ENCODE measurements around the gene SNPH.

The SNPH gene

DNA sequence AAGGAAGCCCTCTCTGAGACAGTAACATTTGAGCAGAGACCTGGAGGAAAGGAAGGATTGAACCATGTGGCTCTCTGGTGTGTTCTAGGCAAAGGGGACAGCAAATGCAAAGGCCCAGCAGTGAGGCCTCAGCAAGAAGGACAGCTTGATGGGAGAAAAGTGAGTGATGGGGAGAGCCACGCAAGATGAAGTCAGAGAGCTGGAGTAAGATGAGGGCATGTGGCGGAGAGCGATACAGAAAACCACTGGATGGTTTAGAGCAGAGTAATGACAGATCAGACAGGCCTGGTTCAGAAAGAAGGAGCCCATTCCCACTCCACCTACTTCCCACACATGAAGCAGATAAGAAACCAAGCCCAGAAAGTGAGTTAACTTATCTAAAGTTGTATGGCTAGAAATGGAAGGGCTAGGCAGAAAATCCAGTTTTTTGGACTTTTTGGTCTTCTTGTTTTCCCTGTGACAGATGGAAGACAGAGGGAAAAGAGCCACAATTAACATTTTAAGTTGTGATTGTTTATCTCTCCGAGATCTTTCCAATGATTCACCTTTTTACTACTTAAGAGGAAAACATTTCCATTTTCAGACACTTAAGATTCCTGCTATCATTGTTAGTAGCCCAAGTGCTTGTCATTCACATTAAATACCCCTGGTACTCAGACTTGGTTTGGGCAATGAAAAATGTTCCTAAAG is 723 bp upstream of the SNPH start:
- no peak for DNase-seq

DNA sequence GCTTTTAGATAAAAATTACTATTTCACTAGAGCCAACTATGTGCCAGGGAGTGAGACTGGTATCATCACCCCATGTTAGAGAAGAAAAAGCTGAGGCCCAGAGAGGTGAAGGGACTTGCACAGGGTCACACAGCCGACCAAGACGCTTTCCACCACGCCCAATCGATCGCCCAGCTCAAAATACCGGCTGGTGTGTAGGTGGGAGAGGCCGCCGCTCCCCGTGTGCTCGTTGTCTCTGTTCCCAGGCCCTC is 253 bp upstream of the SNPH start:
- no peak for DNase-seq

DNA sequence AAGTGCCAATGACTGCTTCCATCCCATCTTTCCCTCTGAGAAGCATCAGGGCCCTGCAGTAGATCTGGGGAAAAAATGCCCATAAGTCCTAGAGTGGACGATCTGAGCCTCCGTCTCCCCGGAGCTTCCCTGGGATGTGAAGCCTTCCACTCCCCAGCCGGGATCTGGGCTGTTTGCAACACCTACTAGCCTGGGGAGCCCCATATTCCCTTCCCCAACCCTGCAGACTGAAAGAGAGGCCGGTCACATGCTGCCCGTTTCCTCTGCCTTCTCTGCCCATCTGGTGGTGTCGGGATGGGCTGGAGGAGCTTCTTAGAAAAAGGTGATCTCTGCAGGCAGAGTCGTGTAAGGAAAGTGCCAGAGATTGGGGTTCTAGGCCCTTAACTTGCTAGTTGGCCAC is 1.1 kb downstream of the SNPH start:
- no peak for DNase-seq

DNA sequence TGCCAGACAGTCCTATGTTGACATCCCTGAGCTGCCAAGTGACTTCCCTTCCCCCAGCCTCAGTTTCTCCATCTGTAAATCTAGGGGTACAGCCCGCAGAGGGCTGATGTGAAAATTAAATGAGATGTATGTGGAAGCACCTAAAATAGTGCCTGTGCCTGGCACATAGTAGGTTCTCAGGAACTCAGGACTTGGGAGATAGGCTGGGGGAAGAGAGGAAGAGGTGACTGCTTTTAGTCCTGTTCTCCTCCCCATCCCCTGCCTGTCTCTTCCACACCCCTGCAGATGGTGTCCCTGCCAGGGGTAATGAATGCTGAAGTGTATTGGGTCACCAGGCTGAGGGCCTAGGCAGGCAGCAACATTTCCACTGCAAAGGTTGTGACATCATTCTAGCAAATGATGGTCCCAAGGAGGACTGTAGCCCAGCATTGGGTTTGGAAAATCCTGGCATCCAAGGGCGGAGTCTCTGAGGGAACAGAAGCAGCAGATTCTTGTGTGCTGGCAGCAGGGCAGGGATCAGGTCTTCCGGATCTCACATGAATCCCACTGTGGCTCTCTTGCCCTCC is 1.8 kb downstream of the SNPH start:
- DNase-seq, result no peak

DNA sequence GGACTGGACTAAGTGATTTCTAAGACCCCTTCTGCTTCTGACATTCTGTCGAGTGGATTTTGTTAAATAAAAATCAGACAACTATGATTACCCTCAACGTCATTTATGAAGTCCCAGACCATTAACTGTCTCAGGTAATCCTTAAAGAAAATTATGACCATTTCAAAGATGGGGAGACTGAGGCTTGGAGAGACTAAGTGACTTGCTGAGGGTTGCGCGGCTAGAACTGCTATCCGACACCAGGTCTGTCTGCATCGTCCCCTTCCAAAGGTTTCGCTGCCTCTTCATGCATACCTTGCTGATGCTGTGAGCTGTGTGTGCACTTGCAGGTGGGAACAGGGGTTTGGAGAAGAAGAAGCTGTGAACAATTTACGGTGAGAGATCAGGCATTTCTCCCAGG is 3.1 kb downstream of the SNPH start:
- DNase-seq, result no peak

DNA sequence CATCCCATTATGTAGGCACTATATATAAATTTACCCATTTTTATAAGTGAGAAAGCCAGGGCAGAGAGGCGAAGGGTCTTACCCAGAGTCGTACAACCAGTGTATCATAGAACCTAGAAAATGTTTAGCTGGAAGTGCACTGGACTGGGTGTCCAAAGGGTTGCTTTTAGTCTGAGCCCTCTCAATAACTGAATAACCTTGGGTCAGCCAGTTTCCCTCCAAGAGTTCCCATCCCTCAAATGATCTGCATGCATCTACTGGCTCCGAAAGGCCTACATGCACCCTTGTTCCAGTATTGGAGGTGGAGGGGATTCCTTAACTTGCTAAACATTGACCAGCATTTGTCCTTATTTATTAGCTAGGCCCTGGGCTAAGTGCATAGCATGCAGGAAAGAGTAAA is 3.8 kb downstream of the SNPH start:
- DNase-seq, result no peak

DNA sequence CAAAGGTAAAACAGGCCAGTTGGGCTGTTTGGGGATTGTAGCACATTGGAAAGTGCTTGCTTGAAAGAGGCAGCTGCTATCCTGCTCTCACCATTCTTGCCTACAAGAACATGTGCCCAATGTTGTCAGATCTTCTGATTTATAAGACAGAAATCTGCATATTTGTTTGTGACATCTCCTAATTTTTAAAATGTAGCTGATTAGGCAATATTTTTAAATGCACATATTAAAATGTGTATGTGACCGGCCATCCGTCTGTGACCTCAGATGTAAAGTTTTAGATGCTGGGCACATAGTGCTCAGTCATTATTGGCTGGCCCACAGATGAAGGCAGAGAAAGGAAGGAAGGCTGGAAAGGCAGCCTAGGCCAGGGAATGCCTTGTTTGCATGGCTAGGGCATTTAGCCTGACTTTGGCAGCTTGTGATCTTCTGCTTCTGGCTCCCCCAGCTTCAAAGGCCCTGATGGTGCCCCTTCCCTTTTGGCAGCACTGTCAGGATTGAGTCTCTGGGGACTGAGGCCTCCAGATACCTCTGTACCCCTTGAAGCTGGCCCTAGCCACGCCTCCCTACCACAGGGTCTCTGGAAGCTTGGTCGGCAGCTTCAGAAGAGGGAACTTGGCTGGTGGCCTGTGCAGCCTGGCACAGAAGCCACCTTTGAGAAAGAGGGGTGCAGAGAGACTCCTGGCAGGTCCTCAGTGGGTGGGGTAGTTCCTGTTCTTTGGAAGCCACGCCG is 6.4 kb downstream of the SNPH start:
- DNase-seq, result no peak

DNA sequence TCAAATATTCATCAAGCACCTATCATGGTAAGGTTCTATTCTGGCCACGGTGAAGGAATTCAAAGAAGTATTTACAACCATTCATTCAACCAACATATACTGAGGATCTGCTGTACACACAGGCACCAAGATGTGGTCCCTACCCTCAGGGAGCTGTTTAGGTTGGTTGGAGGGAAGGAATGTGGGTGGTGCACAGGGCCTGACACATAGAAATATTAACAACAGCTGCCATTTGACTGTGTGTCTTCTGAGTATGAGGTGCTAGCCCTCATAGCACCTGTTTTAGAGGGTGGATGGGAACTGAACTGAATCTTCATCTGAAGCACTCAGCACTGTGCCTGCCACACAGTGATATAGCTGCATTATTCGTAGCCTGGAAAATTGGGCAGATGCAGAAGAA is 7.3 kb downstream of the SNPH start:
- DNase-seq, result no peak

DNA sequence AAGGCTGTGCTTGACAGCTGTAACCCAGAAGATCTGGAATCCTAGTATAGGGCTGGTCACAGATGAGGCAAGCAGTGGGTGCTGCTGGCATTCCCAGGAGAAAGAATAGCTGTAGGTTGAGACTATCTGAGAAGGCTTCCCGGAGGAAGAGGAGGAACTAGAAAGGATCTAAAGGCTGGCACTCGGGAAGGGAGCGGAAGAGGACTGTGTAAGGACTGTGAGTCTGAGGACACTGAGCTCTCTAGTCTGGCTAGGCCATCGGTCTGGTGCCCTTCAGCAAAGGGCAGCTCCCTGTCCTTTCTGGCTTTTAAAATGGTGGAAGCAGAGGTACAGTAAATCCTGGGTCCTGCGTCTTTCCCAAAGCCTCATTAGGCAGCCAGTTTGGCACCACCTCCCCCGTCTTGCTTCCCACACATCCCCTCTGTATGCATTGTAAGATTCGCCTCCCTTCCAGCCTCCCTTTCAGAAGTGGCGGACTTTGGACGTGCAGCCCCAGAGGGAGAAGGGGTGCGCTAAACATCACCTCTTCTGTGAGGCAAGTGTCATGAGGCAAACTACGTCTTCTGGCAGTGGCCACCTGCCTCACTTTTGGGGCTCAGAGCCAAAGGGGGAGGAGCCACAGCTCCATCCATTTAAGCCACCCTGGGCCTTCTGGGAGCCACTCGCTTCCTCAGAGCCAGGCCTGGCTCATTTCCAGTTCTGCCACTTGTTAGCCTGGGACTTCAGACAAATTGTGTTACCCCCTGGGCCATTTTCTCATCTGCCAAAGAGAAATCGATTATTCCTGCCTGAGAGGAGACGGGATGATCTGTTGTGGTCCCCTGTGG is 8.6 kb downstream of the SNPH start:
- no peak for DNase-seq

DNA sequence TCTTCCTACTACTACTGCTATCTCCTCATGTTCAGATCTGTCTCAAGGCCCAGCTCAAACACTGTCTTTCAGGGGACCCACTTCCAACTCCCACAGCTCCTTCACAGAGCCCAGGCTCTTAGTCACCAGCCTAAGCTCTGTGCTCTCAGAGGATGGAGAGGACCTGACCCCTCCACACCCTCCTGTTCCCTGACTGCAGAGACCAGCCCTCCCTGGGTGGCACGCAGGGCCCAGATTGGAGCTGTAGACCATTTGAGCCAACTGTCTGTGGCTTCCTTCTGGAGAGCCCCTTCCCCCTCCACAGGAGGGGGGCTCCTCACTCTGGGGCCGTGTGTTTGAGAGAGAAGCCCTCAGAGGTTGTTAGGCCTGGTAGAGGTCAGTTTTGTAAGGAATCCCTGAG is 9.8 kb downstream of the SNPH start:
- no peak for DNase-seq

DNA sequence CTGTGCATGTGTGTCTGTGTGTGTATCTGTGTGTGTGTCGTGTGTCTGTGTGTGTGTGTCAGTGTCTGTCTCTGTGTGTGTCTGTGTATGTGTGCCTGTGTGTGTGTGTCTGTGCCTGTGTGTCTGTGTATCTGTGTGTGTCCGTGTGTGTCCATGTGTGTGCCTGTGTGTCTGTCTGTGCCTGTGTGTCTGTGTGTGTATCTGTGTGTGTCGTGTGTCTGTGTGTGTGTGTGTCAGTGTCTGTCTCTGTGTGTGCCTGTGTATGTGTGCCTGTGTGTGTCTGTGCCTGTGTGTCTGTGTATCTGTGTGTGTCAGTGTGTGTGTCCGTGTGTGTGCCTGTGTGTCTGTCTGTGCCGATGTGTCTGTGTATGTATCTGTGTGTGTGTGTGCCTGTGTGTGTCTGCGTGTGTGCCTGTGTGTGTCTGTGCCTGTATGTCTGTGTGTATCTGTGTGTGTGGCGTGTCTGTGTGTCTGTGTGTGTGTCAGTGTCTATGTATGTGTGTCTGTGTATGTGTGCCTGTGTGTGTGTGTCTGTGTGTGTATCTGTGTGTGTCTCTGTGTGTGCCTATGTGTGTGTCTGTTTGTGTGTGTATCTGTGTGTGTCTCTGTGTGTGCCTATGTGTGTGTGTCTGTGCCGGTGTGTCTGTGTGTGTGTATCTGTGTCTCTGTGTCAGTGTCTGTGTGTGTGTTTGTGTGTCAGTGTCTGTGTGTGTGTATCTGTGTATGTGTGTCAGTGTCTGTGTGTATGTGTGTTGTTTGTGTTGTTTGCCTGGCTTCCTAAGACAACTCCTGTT is 11.6 kb downstream of the SNPH start:
- DNase-seq, result no peak

DNA sequence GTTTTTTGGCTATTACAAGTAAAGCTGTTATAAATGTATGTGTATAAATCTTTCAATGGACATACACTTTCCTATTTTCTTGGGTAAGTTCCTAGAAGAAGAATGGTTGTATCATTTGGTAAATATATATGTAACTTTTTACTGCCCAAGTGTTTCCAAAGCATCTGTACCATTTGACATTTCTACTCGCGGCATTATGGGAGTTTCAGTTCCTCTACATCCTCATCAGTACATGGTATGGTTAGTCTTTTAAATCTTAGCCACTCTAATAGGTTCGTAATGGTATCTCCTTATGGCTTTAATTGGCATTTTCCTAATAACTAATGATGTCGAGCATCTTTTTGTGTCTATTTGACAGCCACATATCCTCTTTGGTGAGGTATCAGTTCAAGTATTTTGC is 12.9 kb downstream of the SNPH start:
- DNase-seq, result no peak

DNA sequence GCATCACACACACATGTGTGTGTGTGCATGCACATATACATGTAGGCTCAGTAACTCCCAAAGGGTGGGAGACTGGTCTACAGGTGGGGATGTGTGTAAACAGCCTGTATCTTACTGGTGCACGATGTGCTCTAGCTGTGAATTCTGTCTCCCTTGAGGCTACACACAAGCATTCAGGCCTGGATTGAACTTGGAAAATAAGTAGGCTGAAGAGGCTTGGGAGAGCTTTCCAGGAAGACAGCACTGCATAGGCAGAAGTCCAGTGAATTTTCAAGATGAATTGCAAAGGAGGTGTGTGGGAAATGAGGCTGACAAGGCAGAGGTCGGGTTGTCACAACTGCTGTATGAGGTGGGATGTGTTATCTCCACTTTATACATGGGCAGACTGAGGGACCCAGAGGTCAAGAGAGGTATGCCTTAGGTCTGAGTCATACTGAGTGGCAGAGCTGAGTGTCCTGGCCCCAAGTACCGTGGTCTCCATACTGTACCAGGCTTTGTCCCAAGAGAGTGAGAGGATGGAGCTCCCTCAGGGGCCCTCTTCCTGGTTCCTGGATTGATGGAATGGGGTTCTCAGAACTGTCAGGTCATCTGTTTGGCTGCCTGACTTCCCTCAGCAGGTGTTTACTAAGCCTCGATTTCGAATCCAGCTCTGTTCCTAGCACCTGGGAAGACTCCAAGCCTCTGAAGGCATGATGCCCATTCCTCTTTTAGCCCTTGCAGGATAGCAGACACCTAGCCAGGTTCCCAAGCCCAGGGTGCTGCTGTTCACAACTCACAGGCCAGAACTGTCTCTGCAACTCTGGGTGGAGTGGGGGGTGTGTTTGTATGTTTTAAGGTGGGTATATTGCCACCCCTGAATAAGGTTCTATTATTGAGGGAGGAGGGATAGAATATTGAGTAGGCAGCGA is 14.4 kb downstream of the SNPH start:
- DNase-seq, result no peak

DNA sequence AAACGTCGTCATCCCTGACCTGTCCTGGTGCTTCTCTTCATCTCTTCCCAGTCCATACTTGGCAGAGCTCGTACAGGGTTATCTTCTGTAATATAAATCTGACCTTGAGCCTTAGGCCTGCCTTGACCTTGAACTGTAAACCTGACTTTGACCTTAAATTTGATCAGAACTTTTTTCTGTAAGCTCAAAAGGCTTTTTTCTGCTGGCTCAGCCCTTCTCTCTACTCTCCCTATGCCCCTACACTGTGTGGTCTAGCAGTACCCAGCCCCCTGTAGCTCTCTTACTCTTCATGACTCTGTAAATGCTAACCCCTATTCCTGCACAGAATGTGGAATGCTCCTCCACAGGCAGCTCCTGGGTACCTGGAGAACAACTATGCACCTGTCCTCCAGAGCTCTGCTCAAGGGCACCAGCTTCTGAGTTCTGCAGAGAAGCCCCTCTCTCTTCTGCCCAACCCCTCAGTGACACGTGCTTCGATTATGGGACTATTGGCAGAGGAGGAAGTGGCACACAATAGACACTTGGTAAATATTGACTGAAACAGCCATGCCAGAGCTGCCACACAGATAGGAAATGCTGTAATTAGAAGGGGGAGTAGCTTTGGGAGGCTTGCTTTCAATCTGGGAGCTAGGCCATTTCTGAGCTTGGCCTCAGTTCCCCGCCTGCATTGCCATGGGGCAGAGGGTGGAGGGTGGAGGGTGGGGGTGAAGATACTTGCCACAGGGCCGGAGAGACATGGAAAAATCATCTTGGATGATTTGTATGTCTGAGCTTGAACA is 15.4 kb downstream of the SNPH start:
- DNase-seq, result no peak

DNA sequence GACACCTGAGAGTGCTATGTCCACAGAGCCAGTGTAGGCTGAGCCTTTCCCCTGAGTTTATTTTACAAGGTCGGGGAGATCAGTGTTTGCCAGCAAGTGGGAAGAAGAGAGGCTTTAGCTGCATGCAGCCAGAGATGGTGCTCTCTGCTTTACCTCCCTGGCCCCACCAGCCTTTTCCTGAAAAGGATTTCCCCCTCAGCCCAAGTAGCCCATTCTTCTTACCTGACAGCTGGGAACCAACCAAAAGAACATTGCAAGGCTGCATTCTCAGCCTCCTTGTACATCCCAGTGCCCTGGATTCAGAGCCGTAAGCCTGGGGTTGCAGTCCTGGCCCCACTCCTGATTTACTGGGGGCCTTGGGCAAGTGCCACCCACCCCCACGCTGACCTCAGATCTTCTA is 16.9 kb downstream of the SNPH start:
- DNase-seq, result no peak

DNA sequence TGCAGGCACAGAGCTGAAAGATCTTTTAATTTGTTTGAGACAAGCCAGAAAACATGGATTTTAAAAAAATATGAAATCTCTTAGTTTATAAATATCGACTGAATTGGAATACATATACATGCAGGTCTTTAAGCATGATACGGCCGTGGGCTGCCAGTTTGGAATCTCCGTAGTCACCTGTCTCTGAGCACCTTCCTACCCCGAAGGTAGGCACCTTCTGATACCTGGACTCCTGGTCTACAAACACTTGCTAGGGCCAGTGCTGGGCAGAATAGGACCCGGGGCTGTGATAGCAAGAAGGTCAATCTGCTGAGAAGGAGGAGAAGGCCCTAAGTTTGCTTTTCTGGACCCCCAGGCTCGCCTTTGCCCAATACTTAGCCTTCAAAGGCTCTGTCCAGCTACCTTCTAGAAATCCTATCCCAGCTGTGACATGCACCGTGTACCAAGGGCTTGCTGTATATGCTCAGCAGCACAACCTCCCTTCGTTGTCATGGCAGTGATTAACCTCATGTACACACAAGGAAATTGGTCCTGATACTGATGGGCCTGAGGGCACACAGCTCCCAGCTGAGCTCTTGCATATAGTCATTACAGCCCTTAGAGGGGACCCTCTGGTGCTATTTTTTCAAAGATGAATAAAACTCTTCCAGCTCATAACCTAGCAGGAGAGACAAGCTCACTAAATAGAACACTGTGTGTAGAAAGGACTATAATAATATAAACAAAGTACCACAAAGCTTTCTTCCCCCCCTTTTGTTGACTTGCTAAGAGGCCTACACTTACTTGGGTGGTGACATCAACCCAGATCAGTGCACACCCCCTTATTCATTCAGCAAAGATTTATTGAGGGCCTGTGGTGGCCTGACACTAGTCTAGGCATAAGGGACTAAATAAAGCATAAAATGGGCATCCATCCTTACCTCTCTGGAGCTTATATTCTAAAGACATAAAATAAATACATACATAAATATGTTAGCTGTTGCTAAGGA is 17.7 kb downstream of the SNPH start:
- no peak for DNase-seq

DNA sequence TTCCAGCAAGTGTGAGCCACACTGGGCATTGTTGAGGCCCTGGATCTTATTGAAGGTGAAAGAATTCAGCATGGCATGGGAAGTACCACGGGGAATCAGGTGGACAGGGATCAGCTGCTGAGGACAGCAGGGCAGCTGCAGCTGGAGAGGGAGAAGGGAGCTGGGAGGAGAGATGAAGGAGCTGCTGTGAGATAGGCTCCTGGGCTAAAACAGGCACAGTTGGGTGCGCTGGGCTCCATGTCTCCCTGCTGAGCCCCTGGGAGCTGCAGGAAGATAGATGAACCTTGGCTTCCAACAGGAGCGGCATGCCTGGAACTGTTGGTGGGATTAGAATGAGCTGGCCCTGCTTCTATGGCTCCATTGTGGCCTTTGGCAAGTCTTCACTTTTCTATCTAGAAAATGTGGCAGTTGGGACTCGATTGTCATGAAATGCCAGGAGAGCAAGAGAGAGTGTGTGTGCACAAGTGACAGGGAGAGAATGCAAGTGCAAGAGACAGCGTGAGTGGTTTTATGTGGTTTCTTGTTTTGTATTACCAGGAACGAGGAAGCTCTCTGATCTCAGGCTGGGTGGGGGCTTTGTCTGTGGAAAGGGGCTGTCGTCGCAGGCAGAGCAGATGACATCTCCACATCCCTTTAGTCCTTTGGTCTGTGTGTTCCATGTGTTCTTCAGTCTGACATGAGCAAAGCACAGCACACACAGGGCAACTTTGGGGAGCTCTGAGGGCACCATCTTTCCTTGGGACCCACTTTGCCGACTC is 20.4 kb downstream of the SNPH start:
- peak; percentile 66 for DNase-seq

DNA sequence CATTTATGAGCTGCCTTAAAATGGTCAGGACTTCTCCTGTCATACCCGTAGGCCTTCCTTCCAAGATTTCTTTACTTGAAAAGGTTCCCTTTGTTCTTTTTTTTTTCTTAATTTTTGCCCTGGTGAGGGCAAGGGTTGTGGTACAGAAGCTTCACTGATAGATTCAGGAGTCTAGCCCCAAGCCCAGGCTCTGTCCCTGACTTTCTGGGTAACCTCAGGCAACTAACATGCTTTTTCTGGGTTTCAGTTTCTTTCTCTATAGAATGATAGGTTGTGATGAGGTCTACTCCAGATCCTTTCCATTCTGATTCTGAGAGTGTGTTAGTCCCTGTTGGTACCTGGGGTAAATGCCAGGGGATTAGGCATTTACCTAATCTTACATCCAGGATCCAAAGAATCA is 21.2 kb downstream of the SNPH start:
- DNase-seq, result no peak

Measured in CD4-positive, alpha-beta T cell treated with Interleukin-4 for 4 hours (primary cell).